ENCODE results near the gene ADAMTS17.

GRCh38 chr15:100018191-100018590, 323.6 kb downstream of the ADAMTS17 start:
- no peak for TF ChIP-seq PHF20 (IDR thresholded peaks at IDR 0.05; ENCODE audit: partially characterized antibody)
- no peak for TF ChIP-seq NR3C1 (CRISPR knock-in tag; IDR thresholded peaks at IDR 0.05)
- no peak for TF ChIP-seq ZZZ3 (IDR thresholded peaks at IDR 0.05)
- TF ChIP-seq ZNF77 (CRISPR knock-in tag; IDR thresholded peaks at IDR 0.05) = no peak
- no peak for TF ChIP-seq BRCA1 (IDR thresholded peaks at IDR 0.05)
- TF ChIP-seq BRCA1 (CRISPR knock-in tag; IDR thresholded peaks at IDR 0.05) = no peak
- no peak for TF ChIP-seq RNF219 (CRISPR knock-in tag; IDR thresholded peaks at IDR 0.05)
- no peak for TF ChIP-seq ETV6 (IDR thresholded peaks at IDR 0.05; ENCODE audit: borderline replicate concordance in 1 of 2, low read depth in 2 of 2, low read length in 1 of 2)
- no peak for TF ChIP-seq ETV6 (CRISPR knock-in tag; IDR thresholded peaks at IDR 0.05; ENCODE audit: borderline replicate concordance)
- no peak for TF ChIP-seq ZFP91 (CRISPR knock-in tag; IDR thresholded peaks at IDR 0.05)
- no peak for TF ChIP-seq NRF1 (conservative IDR thresholded peaks at IDR 0.05 in 1 of 2, IDR thresholded peaks at IDR 0.05 in 1 of 2)
- TF ChIP-seq ZNF512 (tag; IDR thresholded peaks at IDR 0.05) = no peak
- no peak for TF ChIP-seq TSHZ1 (CRISPR knock-in tag; IDR thresholded peaks at IDR 0.05)
- no peak for TF ChIP-seq HDAC2 (IDR thresholded peaks at IDR 0.05)
